K562 (cell line): Measurements from ENCODE around the gene PACSIN1. TPM values are rescaled to one million over a fixed set of nuclear protein-coding genes. Genes with fewer than 3 reads are reported as not detected.
A peak's percentile ranks its signal among the peaks of the same experiment; 100 is the strongest.

Experiments used
- ARID1B ChIP-seq: fragments of 450-650 bp; IDR thresholded peaks from 2 replicates; pipeline ENCODE4 v1.6.1; 2016; ENCODE audit warnings: antibody characterized with exemption, mild to moderate bottlenecking, inconsistent platforms
- CBX8 ChIP-seq: fragments of 200-600 bp; sonication (generic); IDR thresholded peaks from 2 replicates; pipeline ENCODE4 v1.6.1; 2012; ENCODE audit warnings: borderline replicate concordance, mixed run types, low read depth, mild to moderate bottlenecking, moderate library complexity, mixed read lengths, low read length, control low read depth, inconsistent platforms; ENCODE audit not compliant: poor library complexity, severe bottlenecking; ENCODE audit errors: extremely low read depth
- CREM ChIP-seq: IDR thresholded peaks from 2 replicates; pipeline ENCODE4 v1.6.1; 2014; ENCODE audit warnings: antibody characterized with exemption, low read depth
- HDGF ChIP-seq: fragments of 450-650 bp; IDR thresholded peaks from 2 replicates; pipeline ENCODE4 v1.6.1; 2016
- NFIC ChIP-seq: fragments of 450-650 bp; IDR thresholded peaks from 2 replicates; pipeline ENCODE4 v1.6.1; 2017; ENCODE audit warnings: mild to moderate bottlenecking, inconsistent platforms
- RBBP5 ChIP-seq: fragments of 200-600 bp; sonication (generic); IDR thresholded peaks from 2 replicates; pipeline ENCODE4 v1.6.1; 2012; ENCODE audit warnings: borderline replicate concordance, mild to moderate bottlenecking, low read length, control low read depth, inconsistent platforms; ENCODE audit not compliant: insufficient read depth, poor library complexity, severe bottlenecking
- SMARCB1 ChIP-seq: IDR thresholded peaks from 2 replicates; pipeline ENCODE4 v1.6.1; 2011; ENCODE audit warnings: improper control_type of control experiment, low read depth; ENCODE audit not compliant: insufficient read length
- SMARCC2 ChIP-seq: fragments of 450-650 bp; IDR thresholded peaks from 2 replicates; pipeline ENCODE4 v1.6.1; 2017; ENCODE audit warnings: antibody characterized with exemption, moderate library complexity, mild to moderate bottlenecking, low read depth
- SNRNP70 ChIP-seq: fragments of 200-400 bp; formaldehyde crosslinking; optimal IDR thresholded peaks from 2 replicates; pipeline ENCODE3; 2017; ENCODE audit warnings: low read depth, low read length
- XRCC5 ChIP-seq: fragments of 200-400 bp; formaldehyde crosslinking; IDR thresholded peaks from 2 replicates; pipeline ENCODE4 v1.6.1; 2017; ENCODE audit warnings: low read depth, mild to moderate bottlenecking, low read length
- ZFP30 ChIP-seq: fragments of 250-450 bp; sonication (Bioruptor Pico); IDR thresholded peaks from 2 replicates; pipeline ENCODE4 v1.8.0; 2022; ENCODE audit warnings: moderate library complexity, mild to moderate bottlenecking, inconsistent platforms, borderline replicate concordance
- ZNF224 ChIP-seq: sonication (generic); formaldehyde crosslinking; IDR thresholded peaks from 2 replicates; pipeline ENCODE4 v1.8.0; 2022; ENCODE audit warnings: mild to moderate bottlenecking, missing genetic modification reagents
- ZNF57 ChIP-seq: fragments of 450-650 bp; formaldehyde crosslinking; IDR thresholded peaks from 2 replicates; pipeline ENCODE4 v1.4.0; 2020; ENCODE audit warnings: mild to moderate bottlenecking, moderate library complexity
- ZNF589 ChIP-seq: fragments of 200-800 bp; sonication (Bioruptor generic); IDR thresholded peaks from 2 replicates; pipeline ENCODE4 v1.6.1; 2016; ENCODE audit warnings: low read depth, missing genetic modification characterization, missing compliant biosample characterization
- polyA plus RNA-seq, 8 experiments: library from polyadenylated mRNA; depleted of rRNA in 4 of 8; stranded (reverse) in 5 of 8; unstranded in 3 of 8; fragments of >200 nt; fragmentation: Nextera tagmentation in 2 of 8; fragmentation: Illumina TruSeq in 1 of 8; extraction: Ambion mirVana in 2 of 8; extraction: Trizol in 1 of 8; gene quantifications; 2 replicates each; pipeline versions ENCODE4 v1.2.1 to v1.2.3, GENCODE V29; 2011 to 2014; ENCODE audit warnings: inconsistent platforms in 1 of 8, missing spikeins in 1 of 8
- total RNA-seq, 7 experiments: library from RNA; depleted of rRNA in 6 of 7; stranded (reverse); fragments of >200 nt in 6 of 7; fragmentation: Illumina TruSeq in 2 of 7; extraction: Trizol in 2 of 7; gene quantifications; 2 replicates each; pipeline versions ENCODE4 v1.2.1 to v1.2.3, GENCODE V29; 2011 to 2021; ENCODE audit warnings: low replicate concordance in 1 of 7
- TF ChIP-seq, protein P1 (sequence below): fragments of 250-450 bp; sonication (Bioruptor Pico); IDR thresholded peaks from 2 replicates; pipeline ENCODE4 v1.4.0; 2020; ENCODE audit warnings: mild to moderate bottlenecking, moderate library complexity
- TF ChIP-seq, protein P2 (sequence below): IDR thresholded peaks from 2 replicates; pipeline ENCODE4 v1.6.1; 2016; ENCODE audit warnings: missing genetic modification characterization, missing compliant biosample characterization
- TF ChIP-seq, protein P3 (sequence below), 2 experiments: fragments of 450-650 bp; IDR thresholded peaks; 2 replicates each; pipeline ENCODE4 v1.6.1; 2018; ENCODE audit warnings: mild to moderate bottlenecking in 2 of 2, low read depth in 1 of 2; ENCODE audit not compliant: partially characterized antibody in 2 of 2

The PACSIN1 gene
- total and polyA plus RNA-seq, 9 of the 15 experiments (the other 6 are each of a cell fraction or from before 2014, with no cell fraction given) = 0.01 to 1.7 (median 0.45) TPM

DNA sequence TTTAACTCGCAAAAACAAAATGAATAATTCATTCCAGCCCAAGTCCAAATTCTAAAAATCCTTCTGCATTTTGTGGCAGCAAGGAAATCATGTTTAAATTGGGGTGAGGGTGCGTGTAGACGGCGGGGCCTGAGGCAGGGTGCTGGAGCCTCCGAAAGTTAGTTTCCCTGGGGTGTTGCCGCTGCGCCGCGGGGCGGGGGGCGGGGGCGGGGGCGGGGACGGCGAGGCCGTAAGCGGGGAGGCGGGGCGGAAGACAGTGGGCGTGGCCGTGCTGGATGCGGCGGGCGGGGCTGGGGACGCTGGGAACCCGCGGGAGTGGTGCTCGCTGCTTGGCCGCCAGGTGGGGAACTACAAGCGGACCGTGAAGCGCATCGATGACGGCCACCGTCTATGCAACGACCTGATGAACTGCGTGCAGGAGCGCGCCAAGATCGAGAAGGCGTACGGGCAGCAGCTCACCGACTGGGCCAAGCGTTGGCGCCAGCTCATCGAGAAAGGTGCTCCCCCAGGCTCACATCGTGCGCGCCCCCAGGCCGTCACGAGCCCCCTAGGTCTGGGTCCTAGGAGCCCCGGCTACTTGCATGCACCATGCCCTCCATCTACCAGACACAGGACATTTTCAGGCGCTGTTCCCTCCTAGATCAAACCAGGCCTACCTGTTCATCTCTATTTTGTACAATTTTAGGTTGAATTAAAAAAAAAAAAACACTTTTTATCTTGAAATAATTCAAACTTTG is 61.3 kb downstream of the PACSIN1 start (continued):
- TF ChIP-seq RBBP5 = peak; percentile 48
- no peak for TF ChIP-seq SMARCC2
- TF ChIP-seq, protein P1, sequence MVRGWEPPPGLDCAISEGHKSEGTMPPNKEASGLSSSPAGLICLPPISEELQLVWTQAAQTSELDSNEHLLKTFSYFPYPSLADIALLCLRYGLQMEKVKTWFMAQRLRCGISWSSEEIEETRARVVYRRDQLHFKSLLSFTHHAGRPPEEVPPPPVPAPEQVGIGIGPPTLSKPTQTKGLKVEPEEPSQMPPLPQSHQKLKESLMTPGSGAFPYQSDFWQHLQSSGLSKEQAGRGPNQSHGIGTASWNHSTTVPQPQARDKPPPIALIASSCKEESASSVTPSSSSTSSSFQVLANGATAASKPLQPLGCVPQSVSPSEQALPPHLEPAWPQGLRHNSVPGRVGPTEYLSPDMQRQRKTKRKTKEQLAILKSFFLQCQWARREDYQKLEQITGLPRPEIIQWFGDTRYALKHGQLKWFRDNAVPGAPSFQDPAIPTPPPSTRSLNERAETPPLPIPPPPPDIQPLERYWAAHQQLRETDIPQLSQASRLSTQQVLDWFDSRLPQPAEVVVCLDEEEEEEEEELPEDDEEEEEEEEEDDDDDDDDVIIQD (CRISPR knock-in tag) = no peak
- TF ChIP-seq CREM = peak; percentile 90
- no peak for TF ChIP-seq ZNF224 (CRISPR knock-in tag)
- TF ChIP-seq SNRNP70 = no peak
- TF ChIP-seq, protein P2, sequence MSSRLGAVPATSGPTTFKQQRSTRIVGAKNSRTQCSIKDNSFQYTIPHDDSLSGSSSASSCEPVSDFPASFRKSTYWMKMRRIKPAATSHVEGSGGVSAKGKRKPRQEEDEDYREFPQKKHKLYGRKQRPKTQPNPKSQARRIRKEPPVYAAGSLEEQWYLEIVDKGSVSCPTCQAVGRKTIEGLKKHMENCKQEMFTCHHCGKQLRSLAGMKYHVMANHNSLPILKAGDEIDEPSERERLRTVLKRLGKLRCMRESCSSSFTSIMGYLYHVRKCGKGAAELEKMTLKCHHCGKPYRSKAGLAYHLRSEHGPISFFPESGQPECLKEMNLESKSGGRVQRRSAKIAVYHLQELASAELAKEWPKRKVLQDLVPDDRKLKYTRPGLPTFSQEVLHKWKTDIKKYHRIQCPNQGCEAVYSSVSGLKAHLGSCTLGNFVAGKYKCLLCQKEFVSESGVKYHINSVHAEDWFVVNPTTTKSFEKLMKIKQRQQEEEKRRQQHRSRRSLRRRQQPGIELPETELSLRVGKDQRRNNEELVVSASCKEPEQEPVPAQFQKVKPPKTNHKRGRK (tag) = no peak
- TF ChIP-seq CBX8 = no peak
- TF ChIP-seq, protein P3, sequence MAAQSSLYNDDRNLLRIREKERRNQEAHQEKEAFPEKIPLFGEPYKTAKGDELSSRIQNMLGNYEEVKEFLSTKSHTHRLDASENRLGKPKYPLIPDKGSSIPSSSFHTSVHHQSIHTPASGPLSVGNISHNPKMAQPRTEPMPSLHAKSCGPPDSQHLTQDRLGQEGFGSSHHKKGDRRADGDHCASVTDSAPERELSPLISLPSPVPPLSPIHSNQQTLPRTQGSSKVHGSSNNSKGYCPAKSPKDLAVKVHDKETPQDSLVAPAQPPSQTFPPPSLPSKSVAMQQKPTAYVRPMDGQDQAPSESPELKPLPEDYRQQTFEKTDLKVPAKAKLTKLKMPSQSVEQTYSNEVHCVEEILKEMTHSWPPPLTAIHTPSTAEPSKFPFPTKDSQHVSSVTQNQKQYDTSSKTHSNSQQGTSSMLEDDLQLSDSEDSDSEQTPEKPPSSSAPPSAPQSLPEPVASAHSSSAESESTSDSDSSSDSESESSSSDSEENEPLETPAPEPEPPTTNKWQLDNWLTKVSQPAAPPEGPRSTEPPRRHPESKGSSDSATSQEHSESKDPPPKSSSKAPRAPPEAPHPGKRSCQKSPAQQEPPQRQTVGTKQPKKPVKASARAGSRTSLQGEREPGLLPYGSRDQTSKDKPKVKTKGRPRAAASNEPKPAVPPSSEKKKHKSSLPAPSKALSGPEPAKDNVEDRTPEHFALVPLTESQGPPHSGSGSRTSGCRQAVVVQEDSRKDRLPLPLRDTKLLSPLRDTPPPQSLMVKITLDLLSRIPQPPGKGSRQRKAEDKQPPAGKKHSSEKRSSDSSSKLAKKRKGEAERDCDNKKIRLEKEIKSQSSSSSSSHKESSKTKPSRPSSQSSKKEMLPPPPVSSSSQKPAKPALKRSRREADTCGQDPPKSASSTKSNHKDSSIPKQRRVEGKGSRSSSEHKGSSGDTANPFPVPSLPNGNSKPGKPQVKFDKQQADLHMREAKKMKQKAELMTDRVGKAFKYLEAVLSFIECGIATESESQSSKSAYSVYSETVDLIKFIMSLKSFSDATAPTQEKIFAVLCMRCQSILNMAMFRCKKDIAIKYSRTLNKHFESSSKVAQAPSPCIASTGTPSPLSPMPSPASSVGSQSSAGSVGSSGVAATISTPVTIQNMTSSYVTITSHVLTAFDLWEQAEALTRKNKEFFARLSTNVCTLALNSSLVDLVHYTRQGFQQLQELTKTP (IDR thresholded peaks at IDR 0.05; ENCODE audit: low read depth in 1 of 2, partially characterized antibody in 2 of 2) = no peak
- TF ChIP-seq HDGF = 0 out of 2 replicates have a peak, but pooled peaks have one; percentile 21
- TF ChIP-seq ARID1B = no peak; the same call in 1 of the 2 replicates
- TF ChIP-seq XRCC5 = no peak
- no peak for TF ChIP-seq ZFP30
- peak; percentile 60; the same call in 1 of the 2 replicates for TF ChIP-seq NFIC
- no peak for TF ChIP-seq SMARCB1
- TF ChIP-seq ZNF57 = no peak
- TF ChIP-seq ZNF589 = 0 out of 2 replicates have a peak, but pooled peaks have one; percentile 47
